COLO829 (cell line): ENCODE results near the gene SMPD4.
"Not testable (repeated sequence)": the region's sequence is repeated elsewhere in the genome, so short reads cannot be mapped to it uniquely, and the experiment has no call there.

Experiments used
- DNase-seq: peaks from one replicate; pipeline ENCODE4 v3.0.0; 2012; ENCODE audit warnings: low spot score

SMPD4 gene

GRCh38 chr2:130157354-130157753 lies 24.0 kb downstream of the SMPD4 start:
- DNase-seq: not testable (repeated sequence)

- no peak for DNase-seq
Measured at GRCh38 chr2:130156624-130157004, 24.8 kb downstream of the SMPD4 start.

- DNase-seq: not testable (repeated sequence)
Measured at GRCh38 chr2:130155956-130156623, 25.3 kb downstream of the SMPD4 start.

- DNase-seq: no peak
Measured at GRCh38 chr2:130154773-130155765, 26.3 kb downstream of the SMPD4 start.

GRCh38 chr2:130154423-130154770 lies 27.0 kb downstream of the SMPD4 start:
- DNase-seq: not testable (repeated sequence)

GRCh38 chr2:130153721-130154422 lies 27.5 kb downstream of the SMPD4 start:
- not testable (repeated sequence) for DNase-seq

GRCh38 chr2:130152816-130153595 lies 28.4 kb downstream of the SMPD4 start:
- DNase-seq: no peak

GRCh38 chr2:130152136-130152815 lies 29.1 kb downstream of the SMPD4 start:
- not testable (repeated sequence) for DNase-seq

- DNase-seq: not testable (repeated sequence)
Measured at GRCh38 chr2:130151145-130151512, 30.3 kb downstream of the SMPD4 start.

- no peak for DNase-seq
Measured at GRCh38 chr2:130150181-130151144, 30.9 kb downstream of the SMPD4 start.

- not testable (repeated sequence) for DNase-seq
Measured at GRCh38 chr2:130148515-130148914, 32.9 kb downstream of the SMPD4 start.

- not testable (repeated sequence) for DNase-seq
Measured at GRCh38 chr2:130145006-130145414, 36.4 kb downstream of the SMPD4 start, which contains the start of gene CCDC74B. Gene CCDC74B (minus strand): TSS chr2:130145112. CDS start chr2:130144996, 116 bp downstream.

GRCh38 chr2:130143266-130144039 lies 37.9 kb downstream of the SMPD4 start:
- DNase-seq: not testable (repeated sequence)

GRCh38 chr2:130142396-130143265 lies 38.8 kb downstream of the SMPD4 start:
- not testable (repeated sequence) for DNase-seq

- not testable (repeated sequence) for DNase-seq
Measured at GRCh38 chr2:130141645-130142370, 39.6 kb downstream of the SMPD4 start.

- not testable (repeated sequence) for DNase-seq
Measured at GRCh38 chr2:130141002-130141401, 40.4 kb downstream of the SMPD4 start.

- not testable (repeated sequence) for DNase-seq
Measured at GRCh38 chr2:130140516-130140915, 40.9 kb downstream of the SMPD4 start.
